Fibroblast of lung (primary cell): ENCODE results near the gene C9.

Experiments
- EZH2 ChIP-seq: IDR thresholded peaks from 2 replicates; pipeline ENCODE4 v1.5.1; 2012; ENCODE audit warnings: low read length, control low read depth, mild to moderate bottlenecking; ENCODE audit errors: missing control alignments
- TF ChIP-seq, protein P1 (sequence below), 2 donors: IDR thresholded peaks in 1 of 2; conservative IDR thresholded peaks in 1 of 2; 1 replicate in 1 of 2; 2 replicates in 1 of 2; pipeline ENCODE4 v1.5.1; 2011 to 2012; ENCODE audit warnings: low read length in 2 of 2, control low read depth in 1 of 2, inconsistent platforms in 1 of 2, low read depth in 1 of 2, mild to moderate bottlenecking in 1 of 2

- TF ChIP-seq EZH2, result no peak
- TF ChIP-seq, protein P1, sequence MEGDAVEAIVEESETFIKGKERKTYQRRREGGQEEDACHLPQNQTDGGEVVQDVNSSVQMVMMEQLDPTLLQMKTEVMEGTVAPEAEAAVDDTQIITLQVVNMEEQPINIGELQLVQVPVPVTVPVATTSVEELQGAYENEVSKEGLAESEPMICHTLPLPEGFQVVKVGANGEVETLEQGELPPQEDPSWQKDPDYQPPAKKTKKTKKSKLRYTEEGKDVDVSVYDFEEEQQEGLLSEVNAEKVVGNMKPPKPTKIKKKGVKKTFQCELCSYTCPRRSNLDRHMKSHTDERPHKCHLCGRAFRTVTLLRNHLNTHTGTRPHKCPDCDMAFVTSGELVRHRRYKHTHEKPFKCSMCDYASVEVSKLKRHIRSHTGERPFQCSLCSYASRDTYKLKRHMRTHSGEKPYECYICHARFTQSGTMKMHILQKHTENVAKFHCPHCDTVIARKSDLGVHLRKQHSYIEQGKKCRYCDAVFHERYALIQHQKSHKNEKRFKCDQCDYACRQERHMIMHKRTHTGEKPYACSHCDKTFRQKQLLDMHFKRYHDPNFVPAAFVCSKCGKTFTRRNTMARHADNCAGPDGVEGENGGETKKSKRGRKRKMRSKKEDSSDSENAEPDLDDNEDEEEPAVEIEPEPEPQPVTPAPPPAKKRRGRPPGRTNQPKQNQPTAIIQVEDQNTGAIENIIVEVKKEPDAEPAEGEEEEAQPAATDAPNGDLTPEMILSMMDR (conservative IDR thresholded peaks at IDR 0.05 in 1 of 2, IDR thresholded peaks at IDR 0.05 in 1 of 2; ENCODE audit: low read depth in 1 of 2, low read length in 2 of 2), result no peak
Observed at GRCh38 chr5:39399135-39400036, 35.1 kb upstream of the C9 start.
